Measurements from ENCODE around the gene VSTM1. TPM values are rescaled to one million over a fixed set of nuclear protein-coding genes. Genes with fewer than 3 reads are reported as not detected.

The VSTM1 gene
- total RNA-seq, 3 donors from 2014 or later, result not detected

DNA sequence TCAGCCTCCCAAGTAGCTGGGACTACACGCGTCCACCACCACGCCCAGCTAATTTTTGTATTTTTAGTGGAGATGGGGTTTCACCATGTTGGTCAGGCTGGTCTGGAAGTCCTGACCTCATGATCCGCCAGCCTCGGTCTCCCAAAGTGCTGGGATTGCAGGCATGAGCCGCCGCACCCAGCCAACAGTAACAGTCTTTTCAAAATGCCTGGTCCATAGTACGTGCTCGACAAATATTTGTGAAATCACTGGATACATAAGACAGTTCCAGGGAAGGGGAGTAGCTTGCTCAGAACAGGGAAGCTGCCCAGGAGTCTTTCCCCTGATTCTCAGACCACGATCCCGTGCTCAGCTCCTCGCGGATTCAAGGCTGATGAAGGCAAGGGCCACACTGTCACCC, 41.8 kb downstream of the VSTM1 start:
- H3K27me3 ChIP-seq, result peaks cover 0 to 6% of the 10 kb centered on the region in 2 donors
- no peaks in the 10 kb centered on the region for H3K4me1 ChIP-seq
- no peak for DNase-seq (ENCODE audit: low spot score in 2 of 2)
- TF ChIP-seq POLR2A (IDR thresholded peaks at IDR 0.05) (no peak), CTCF (IDR thresholded peaks at IDR 0.05) (no peak), POLR2AphosphoS5 (IDR thresholded peaks at IDR 0.05) (no peak)
- no peaks in the 10 kb centered on the region for H3K9me3 ChIP-seq
- H3K36me3 ChIP-seq, result no peaks in the 10 kb centered on the region
- H3K4me3 ChIP-seq, result no peak overlapping the region
- no peak overlapping the region for H3K27ac ChIP-seq
- intact Hi-C loops (cut with DNase I; ENCODE audit: low total_unique reads), result no loop called here

- intact Hi-C loops (cut with DNase I; ENCODE audit: low total_unique reads), result no loop called here
- no peaks in the 10 kb centered on the region for H3K9me3 ChIP-seq
- no peak overlapping the region for H3K27ac ChIP-seq
- H3K4me3 ChIP-seq, result no peak overlapping the region
- TF ChIP-seq POLR2A (IDR thresholded peaks at IDR 0.05) (no peak), POLR2AphosphoS5 (IDR thresholded peaks at IDR 0.05) (no peak), CTCF (IDR thresholded peaks at IDR 0.05) (no peak)
- H3K4me1 ChIP-seq, result no peaks in the 10 kb centered on the region
- peaks cover 0 to 8% of the 10 kb centered on the region in 2 donors for H3K27me3 ChIP-seq
- DNase-seq (ENCODE audit: low spot score in 2 of 2), result no peak
- H3K36me3 ChIP-seq, result no peaks in the 10 kb centered on the region
Measured at GRCh38 chr19:54021363-54021762, 42.3 kb downstream of the VSTM1 start.

- no peaks in the 10 kb centered on the region for H3K9me3 ChIP-seq
- TF ChIP-seq POLR2A (IDR thresholded peaks at IDR 0.05) (no peak), CTCF (IDR thresholded peaks at IDR 0.05) (no peak)
- no peak overlapping the region for H3K4me3 ChIP-seq
- no peaks in the 10 kb centered on the region for H3K36me3 ChIP-seq
- peaks cover 0 to 34% of the 10 kb centered on the region in 2 donors for H3K27me3 ChIP-seq
- DNase-seq (ENCODE audit: low spot score in 2 of 2), result no peak
- intact Hi-C loops (cut with DNase I; ENCODE audit: low total_unique reads), result no loop called here
- no peaks in the 10 kb centered on the region for H3K4me1 ChIP-seq
- no peak overlapping the region for H3K27ac ChIP-seq
Measured at GRCh38 chr19:54017261-54017660, 46.4 kb downstream of the VSTM1 start.

DNA sequence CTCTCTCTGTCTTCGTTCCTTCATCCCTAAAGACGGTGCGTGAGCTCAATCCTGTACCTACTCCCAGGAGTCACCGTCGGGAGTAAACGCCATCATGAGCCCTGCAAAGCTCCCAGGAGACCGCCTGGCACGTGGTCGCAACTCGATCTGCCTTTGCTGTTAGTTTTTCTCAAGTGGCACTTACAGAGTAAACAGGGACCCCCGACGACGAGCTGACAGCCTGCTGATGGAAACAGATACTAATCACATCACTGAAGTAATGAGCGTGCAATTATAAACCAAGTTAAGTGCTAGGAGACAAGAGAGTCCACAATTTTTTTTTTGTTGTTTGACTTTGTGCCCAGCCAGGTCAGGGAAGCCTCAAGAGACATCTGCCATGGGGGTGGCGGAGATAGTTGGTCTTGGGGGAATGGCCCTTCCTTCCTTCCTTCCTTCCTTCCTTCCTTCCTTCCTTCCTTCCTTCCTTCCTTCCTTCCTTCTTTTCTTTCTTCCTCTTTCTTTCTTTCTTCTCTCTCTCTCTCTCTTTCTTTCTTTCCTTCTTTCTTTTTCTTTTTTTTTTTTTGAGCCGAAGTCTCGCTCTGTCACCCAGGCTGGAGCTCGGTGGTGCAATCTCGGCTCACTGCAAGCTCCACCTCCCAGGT, 48.7 kb downstream of the VSTM1 start:
- H3K4me1 ChIP-seq, result no peaks in the 10 kb centered on the region
- intact Hi-C loops (cut with DNase I; ENCODE audit: low total_unique reads), result no loop called here
- no peak overlapping the region for H3K27ac ChIP-seq
- no peak for TF ChIP-seq CTCF (IDR thresholded peaks at IDR 0.05)
- TF ChIP-seq POLR2AphosphoS5 (IDR thresholded peaks at IDR 0.05), result no peak
- no peak for TF ChIP-seq POLR2A (IDR thresholded peaks at IDR 0.05)
- H3K4me3 ChIP-seq, result no peak overlapping the region
- H3K27me3 ChIP-seq, result peaks cover 0 to 47% of the 10 kb centered on the region in 2 donors
- no peaks in the 10 kb centered on the region for H3K9me3 ChIP-seq
- DNase-seq (ENCODE audit: low spot score in 2 of 2), result no peak
- H3K36me3 ChIP-seq, result no peaks in the 10 kb centered on the region

GRCh38 chr19:54013866-54014265, 49.8 kb downstream of the VSTM1 start:
- DNase-seq (ENCODE audit: low spot score in 2 of 2), result no peak
- Histone ChIP-seq H3K36me3 (no peaks in the 10 kb centered on the region), H3K27me3 (peaks cover 0 to 49% of the 10 kb centered on the region in 2 donors), H3K9me3 (no peaks in the 10 kb centered on the region), H3K27ac (no peak overlapping the region), H3K4me1 (no peaks in the 10 kb centered on the region), H3K4me3 (no peak overlapping the region)
- intact Hi-C loops (cut with DNase I; ENCODE audit: low total_unique reads), result no loop called here
- TF ChIP-seq POLR2AphosphoS5 (IDR thresholded peaks at IDR 0.05) (no peak), CTCF (IDR thresholded peaks at IDR 0.05) (no peak), POLR2A (IDR thresholded peaks at IDR 0.05) (no peak)

Measured in breast epithelium (tissue), 4 donors.